SU-DHL-6 (cell line): ENCODE data around the gene ATG12.

Experiments used
- CTCF ChIP-seq: fragments of 200-600 bp; sonication (generic); IDR thresholded peaks from one replicate; pipeline ENCODE4 v1.5.1; 2017; ENCODE audit warnings: antibody characterized with exemption, mild to moderate bottlenecking, low read length, moderate library complexity; ENCODE audit not compliant: insufficient read depth, poor library complexity, severe bottlenecking
- EZH2phosphoT487 ChIP-seq: fragments of 200-600 bp; sonication (generic), shearing (Covaris generic); conservative IDR thresholded peaks from 2 replicates; pipeline ENCODE4 v1.6.1; 2018; ENCODE audit warnings: mild to moderate bottlenecking, antibody characterized with exemption, low read length, moderate library complexity, mixed read lengths

GRCh38 chr5:115787426-115787825 is 53.9 kb downstream of the ATG12 start:
- TF ChIP-seq CTCF (no peak), EZH2phosphoT487 (no peak)
